Measurements from ENCODE around the gene VMP1.

Gene VMP1

GRCh38 chr17:59707149-59707970, at the start of gene VMP1, which contains the start of gene PTRH2:
VMP1 (plus strand) TSS chr17:59707654; CDS start chr17:59731447, 23,793 bp downstream.
PTRH2 (minus strand) TSS chr17:59707430; CDS start chr17:59697978, 9,452 bp downstream.
- FAIRE-seq: peak; percentile 94

DNA sequence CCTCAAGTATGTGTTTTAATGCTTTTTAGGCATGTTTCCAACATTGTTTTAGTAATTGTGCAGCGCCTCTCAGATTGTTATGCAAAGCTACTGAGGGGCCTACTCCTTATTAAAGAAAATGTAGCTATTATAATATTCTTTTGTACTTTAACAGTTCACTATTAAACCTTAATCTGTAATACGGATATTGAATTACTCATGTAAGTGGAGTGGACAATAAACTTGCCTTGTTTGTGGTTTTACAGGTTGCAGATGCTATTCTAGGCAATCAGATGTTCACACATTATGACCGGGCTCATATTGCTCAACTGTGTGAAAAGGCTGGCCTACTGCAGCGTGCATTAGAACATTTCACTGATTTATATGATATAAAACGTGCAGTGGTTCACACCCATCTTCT, 41.2 kb upstream of the VMP1 start:
- no peak for FAIRE-seq

DNA sequence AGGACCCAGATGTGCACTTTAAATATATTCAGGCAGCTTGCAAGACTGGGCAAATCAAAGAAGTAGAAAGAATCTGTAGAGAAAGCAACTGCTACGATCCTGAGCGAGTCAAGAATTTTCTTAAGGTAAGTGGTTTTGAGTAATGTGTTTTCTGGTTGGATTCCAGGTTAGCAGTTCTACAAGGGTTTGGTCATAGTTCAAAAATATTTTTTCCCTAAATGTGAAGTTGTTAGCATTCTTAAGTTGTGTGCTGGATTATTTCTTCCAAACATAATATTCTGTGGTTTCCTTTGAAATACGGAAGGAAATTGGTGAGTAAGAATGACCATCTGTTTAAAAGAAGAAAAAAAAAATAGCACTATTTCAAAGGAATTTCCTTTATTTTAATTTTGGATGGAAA, 38.6 kb upstream of the VMP1 start:
- peak; percentile 98 for FAIRE-seq

DNA sequence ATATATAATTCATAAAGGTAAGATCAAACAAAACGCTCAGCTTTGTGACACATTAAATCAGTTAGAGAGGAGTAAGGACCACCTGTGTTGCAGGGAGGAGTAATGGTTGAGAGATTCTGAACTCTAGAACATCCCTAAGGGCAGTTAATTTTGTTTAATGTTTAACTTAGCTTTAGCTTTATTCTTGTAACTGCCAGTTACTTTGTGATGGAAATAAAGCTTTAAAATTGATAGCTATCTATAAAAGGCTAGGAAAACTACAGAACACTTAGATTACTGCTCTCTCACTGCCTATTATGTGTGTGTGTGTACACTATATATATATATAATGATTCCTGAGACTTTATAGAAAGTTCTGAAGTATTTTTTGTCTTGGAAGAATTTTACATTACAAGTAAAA, 38.0 kb upstream of the VMP1 start:
- FAIRE-seq: peak; percentile 12

- no peak for FAIRE-seq
Observed at GRCh38 chr17:59669944-59670343, 37.5 kb upstream of the VMP1 start.

DNA sequence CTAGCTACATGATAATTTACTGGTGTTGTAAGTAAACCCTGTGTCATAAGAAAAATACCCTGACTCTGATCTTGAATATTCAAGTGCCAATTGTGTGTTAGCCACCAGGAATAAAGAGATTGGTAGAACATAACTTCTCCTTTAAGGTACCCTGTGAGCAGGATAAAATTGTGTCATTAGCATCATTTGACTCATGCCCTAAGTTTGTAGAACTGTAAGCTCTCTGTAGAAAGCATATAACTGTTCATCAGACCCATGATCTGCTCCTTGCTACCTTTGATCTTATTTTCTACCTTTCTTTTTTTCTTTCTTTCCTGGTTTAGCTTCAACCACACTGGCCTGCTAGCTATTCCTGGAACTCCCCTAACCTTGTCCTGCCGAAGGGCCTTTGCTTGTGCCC, 36.1 kb upstream of the VMP1 start:
- FAIRE-seq: no peak

- no peak for FAIRE-seq
Observed at GRCh38 chr17:59675231-59675630, 32.2 kb upstream of the VMP1 start.

DNA sequence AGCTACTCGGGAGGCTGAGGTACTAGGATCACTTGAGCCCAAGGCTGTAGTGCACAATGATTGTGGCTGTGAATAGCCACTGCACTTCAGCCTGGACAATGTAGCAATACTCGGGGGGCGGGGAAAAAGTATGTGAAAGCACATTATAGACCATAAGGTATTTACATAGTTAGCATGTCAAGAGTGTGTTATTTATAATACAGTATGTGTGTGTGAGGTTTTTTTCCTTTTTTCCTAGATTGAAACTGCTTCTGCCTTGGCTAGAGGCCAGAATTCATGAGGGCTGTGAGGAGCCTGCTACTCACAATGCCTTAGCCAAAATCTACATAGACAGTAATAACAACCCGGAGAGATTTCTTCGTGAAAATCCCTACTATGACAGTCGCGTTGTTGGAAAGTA, 30.7 kb upstream of the VMP1 start:
- no peak for FAIRE-seq

DNA sequence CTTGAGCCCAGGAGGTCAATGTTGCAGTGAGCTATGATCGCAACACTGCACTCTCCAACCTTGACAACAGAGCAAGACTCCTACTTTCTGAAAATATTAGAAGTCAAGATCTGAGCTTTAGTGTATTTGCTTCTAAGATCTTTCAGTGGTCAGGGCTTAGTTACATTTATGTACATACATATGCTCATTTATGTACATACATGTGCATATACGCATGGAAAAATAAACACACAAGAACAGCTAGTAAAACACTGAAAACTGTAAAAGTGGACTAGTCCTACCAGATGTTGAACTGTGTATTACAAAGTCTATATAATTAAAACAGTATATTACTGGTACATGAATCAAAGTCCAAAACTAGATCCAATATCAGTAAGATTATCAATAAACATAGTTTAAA, 28.5 kb upstream of the VMP1 start:
- FAIRE-seq: no peak

- no peak for FAIRE-seq
Observed at GRCh38 chr17:59680314-59680713, 27.1 kb upstream of the VMP1 start.

DNA sequence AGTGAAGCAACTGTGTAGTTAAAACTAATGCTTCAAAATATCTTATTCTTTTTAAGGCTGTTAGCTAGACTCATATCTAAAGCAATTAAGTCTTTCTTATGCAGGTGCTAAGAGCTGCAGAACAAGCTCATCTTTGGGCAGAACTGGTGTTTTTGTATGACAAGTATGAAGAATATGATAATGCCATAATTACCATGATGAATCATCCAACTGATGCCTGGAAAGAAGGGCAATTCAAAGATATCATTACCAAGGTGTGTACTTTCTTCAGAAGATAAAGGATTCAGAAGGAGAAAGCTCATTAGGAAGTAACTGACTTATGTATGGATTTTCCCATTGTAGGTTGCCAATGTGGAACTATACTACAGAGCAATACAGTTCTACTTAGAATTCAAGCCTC, 24.2 kb upstream of the VMP1 start:
- no peak for FAIRE-seq

GRCh38 chr17:59684967-59685366, 22.5 kb upstream of the VMP1 start:
- FAIRE-seq: no peak

DNA sequence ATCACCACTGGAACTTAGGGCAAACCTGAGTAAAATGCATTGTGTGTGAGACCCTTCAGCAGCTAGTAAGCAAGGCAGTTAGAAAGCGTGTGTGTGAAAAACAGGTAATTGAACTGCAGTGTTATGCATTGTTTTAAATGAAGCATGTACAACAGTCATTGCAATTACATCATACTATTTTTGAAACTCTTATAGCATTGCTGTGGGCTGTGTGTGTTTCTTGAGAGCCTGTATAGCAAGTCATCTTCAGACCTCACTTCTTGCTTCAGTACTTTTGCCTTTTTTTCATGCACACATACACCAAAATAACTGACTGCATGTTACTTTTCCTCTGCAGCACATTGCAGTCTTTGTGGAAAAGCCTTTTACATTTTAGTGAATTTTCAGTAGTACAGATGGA, 19.4 kb upstream of the VMP1 start:
- FAIRE-seq: no peak

DNA sequence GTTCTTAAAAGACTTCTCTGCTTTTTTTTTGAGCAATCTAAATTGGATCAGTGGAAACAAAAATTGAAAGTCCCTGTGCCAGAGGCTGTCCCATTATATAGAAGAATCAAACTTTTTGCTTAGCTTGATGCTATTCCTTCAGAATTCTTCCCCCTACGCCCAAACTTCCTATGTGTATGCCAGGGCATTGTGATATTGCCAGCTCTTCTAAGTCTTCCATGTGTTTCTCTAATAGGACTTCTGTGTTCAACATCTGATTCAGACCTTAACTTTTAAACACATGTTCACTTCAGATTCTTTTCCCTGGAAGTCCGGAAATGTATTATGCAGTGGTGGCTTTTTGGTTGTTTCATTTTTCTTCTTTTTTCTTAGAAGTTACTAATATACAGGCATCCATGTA, 19.0 kb upstream of the VMP1 start:
- FAIRE-seq: no peak

DNA sequence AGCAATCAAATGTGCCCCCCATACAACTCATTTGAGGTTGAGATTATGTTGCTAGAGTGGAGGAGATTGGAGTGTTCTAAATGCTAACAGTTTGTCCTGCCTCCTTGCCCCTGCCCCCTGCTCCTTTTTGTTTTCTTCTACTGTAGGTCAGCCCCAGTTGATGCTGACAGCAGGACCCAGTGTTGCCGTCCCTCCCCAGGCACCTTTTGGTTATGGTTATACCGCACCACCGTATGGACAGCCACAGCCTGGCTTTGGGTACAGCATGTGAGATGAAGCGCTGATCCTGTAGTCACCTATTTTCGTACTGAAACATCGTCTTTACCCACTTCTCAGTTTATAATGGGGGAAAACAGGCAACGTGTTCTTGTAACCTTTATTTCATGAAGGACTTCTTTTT, 13.9 kb upstream of the VMP1 start:
- FAIRE-seq: no peak

DNA sequence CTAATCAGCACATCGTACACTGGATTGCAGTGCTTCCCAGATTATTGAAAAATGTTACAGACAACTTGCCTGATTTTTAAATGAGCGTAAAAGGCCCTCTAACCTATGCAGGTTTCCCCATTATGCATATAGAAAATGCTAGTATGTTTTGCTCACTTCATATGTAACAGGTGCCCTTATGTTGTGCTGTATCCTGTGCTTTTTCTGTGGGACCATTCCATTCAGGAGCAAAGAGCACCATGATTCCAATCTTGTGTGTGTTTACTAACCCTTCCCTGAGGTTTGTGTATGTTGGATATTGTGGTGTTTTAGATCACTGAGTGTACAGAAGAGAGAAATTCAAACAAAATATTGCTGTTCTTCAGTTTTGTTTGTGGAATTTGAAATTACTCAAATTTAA, 13.1 kb upstream of the VMP1 start:
- FAIRE-seq: no peak

DNA sequence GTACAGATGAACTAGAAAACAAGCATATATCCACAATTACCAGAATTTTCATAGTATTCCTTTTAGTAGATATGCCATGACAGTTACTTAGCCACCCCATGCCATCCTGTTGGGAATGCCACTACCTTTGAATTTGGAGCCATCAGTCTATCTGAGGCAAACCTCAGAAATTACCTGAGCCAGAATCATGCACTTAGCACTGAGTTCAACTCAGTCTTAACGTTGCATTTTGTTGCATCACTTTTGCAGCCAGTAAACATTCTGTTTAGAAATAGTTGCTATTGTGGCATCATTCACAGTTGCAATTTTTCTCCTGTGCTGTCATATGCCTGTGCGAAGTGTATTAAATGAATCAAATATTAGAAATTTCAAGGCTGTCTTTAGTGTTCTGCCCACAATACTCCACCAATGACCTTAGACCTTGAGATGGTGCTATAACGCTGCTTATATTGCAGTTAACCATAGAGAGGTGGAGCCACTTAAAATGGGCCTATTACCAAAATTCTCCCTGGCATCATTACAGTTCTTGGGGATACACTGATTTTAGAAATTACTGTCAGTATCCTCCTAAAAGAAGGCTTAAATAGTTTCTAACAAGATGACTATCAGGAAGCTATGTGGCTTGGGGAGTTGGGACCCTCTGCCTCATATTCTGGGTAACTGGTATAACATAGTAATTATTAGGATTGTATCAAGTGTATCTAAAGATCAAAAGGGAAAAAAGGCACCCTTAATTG, 11.3 kb upstream of the VMP1 start:
- no peak for FAIRE-seq

DNA sequence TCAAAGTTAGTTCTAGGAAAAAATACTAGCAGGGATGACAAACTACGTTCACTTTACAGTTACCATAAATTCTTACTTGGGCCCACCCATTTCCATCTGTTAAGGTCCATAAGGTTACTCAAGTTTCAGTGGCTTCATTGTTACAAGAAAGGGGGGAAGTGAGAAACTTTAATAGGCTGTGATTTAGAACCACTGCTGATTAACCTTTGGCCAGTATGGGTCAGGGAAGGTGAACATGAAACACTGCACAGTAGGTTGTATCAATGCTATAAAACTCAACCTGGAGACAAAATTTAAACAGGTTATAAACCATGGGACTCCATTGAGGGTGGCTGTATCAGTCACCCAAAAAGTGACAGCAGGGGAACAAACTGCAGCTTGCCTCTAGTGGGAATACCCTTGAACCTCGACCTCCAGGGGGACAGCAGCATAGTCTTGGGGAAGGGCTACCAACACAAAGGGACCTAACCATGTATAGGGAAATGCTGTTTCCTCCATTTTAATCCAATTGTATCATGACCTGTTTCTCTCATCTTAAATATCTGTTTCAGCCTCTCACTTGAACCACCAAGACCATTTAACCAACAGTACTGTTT, 10.7 kb upstream of the VMP1 start:
- no peak for FAIRE-seq

DNA sequence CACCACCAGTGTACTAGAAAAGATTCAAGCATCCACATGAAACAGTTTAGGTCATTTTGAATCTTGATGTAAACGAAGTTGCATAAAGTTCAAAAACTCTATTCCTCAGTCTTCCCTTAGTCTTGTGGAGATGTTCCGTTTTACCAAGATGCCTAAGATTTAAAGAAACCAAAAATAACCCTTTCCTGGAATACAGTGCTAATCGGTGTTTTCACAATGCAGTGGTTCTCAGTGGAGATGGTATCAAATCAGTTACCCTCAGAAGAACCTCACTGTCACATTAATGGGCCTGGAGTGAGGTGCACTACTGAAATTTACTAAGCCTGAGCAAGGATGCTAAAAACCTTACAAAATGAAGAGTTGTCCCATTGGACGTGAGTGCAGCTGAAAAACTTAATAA, 9.3 kb upstream of the VMP1 start:
- no peak for FAIRE-seq

DNA sequence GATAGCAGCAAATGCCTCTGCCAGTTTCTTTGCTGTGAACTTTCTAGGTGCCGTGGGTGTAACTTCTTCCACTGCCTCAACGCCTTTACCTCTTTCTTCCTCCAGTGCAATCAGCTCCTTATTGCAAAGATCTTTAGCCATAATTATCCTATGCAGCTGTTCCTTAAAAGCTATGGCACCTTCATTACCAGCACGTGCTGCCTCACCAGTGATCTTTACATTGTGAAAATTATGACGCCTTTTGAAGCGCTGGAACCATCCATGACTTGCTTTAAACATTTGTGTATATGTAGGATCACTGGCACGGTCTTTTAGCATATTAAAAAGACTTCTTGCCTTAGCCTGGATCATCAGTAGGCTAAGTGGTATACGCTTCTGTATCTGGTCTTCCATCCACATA, 8.2 kb upstream of the VMP1 start:
- FAIRE-seq: no peak

- no peak for FAIRE-seq
Observed at GRCh38 chr17:59699786-59700185, 7.7 kb upstream of the VMP1 start.

DNA sequence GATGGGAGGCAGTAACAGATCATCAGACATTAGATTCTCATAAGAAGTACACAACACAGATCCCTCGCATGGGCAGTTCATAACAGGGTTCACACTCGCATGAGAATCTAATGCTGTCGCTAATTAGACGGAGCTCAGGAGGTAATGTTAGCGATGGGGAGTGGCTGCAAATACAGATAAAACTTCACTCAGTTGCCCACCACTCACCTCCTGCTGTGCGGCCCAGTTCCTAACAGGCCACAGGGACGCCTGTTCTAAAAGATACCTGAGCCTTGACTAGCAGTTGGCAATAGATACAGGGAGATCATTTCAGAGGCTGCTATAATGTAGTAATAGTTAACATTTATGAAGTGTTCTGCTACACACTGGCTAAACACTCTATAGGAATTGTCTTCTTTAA, 5.2 kb upstream of the VMP1 start:
- no peak for FAIRE-seq

GRCh38 chr17:59707971-59708430, 547 bp downstream of the VMP1 start:
- no peak for FAIRE-seq

GRCh38 chr17:59711936-59712335, 4.5 kb downstream of the VMP1 start:
- FAIRE-seq: no peak
